ENCODE data around the gene S100B. TPM values are rescaled to one million over a fixed set of nuclear protein-coding genes. Genes with fewer than 3 reads are reported as not detected.
"Not testable (repeated sequence)": the region's sequence is repeated elsewhere in the genome, so short reads cannot be mapped to it uniquely, and the experiment has no call there.

S100B gene
- total and polyA plus RNA-seq, 8 donors: 1.4 to 3.5 (median 2.0) TPM

GRCh38 chr21:46635324-46636180, 30.7 kb upstream of the S100B start, which contains the start of gene PRMT2:
Gene PRMT2, plus strand, starts transcription at chr21:46635674. Its CDS starts 1,278 bp downstream, at chr21:46636952.
- peak; percentile 96 to 100 (median 99) for DNase-seq
- Histone ChIP-seq H3K27ac (peak within 1 kb of the TSS; percentile 98 to 99), H3K27me3 (no peaks in the 10 kb centered on the region), H3K36me3 (peaks cover 0 to 2% of the 10 kb centered on the region in 2 donors), H3K9me3 (no peaks in the 10 kb centered on the region), H3K4me1 (peaks cover 33 to 42% of the 10 kb centered on the region in 2 donors), H3K4me3 (peak within 1 kb of the TSS; percentile 86 to 91)
- intact Hi-C loops (cut with DNase I): no loop called here
- peak; percentile 94 for ATAC-seq
- TF ChIP-seq CTCF (IDR thresholded peaks at IDR 0.05): peak in 1 of 2 donors; percentile 17

- peak overlapping the region; percentile 86 to 91 for H3K4me3 ChIP-seq
- intact Hi-C loops (cut with DNase I): no loop called here
- H3K27ac ChIP-seq: peak overlapping the region; percentile 98 to 99
- ATAC-seq: peak; percentile 64
- peaks cover 32 to 41% of the 10 kb centered on the region in 2 donors for H3K4me1 ChIP-seq
- no peaks in the 10 kb centered on the region for H3K27me3 ChIP-seq
- peak in 1 of 2 donors; percentile 2 for TF ChIP-seq CTCF (IDR thresholded peaks at IDR 0.05)
- no peaks in the 10 kb centered on the region for H3K36me3 ChIP-seq
- peak in 3 of 4 donors; percentile 74 to 96 (median 85) for DNase-seq
- H3K9me3 ChIP-seq: no peaks in the 10 kb centered on the region
These were observed 30.1 kb upstream of the S100B start for GRCh38 chr21:46634966-46635323.

- DNase-seq (no peak), ATAC-seq (no peak)
- H3K9me3 ChIP-seq: no peaks in the 10 kb centered on the region
- H3K4me1 ChIP-seq: peaks cover 27 to 35% of the 10 kb centered on the region in 2 donors
- peak overlapping the region; percentile 98 to 99 for H3K27ac ChIP-seq
- no peaks in the 10 kb centered on the region for H3K27me3 ChIP-seq
- no peak for TF ChIP-seq CTCF (IDR thresholded peaks at IDR 0.05)
- H3K36me3 ChIP-seq: no peaks in the 10 kb centered on the region
- H3K4me3 ChIP-seq: peak overlapping the region; percentile 86 to 91
- intact Hi-C loops (cut with DNase I): no loop called here
These were observed 29.5 kb upstream of the S100B start for GRCh38 chr21:46634427-46634826.

GRCh38 chr21:46633566-46633965, 28.7 kb upstream of the S100B start:
- Histone ChIP-seq H3K27ac (no peak overlapping the region), H3K36me3 (no peaks in the 10 kb centered on the region), H3K4me3 (no peak overlapping the region), H3K4me1 (peaks cover 20 to 27% of the 10 kb centered on the region in 2 donors), H3K27me3 (no peaks in the 10 kb centered on the region), H3K9me3 (no peaks in the 10 kb centered on the region)
- TF ChIP-seq CTCF (IDR thresholded peaks at IDR 0.05): no peak
- DNase-seq (no peak), ATAC-seq (no peak)
- intact Hi-C loops (cut with DNase I): no loop called here

- intact Hi-C loops (cut with DNase I); H3K27me3 ChIP-seq; DNase-seq; H3K4me3 ChIP-seq; H3K27ac ChIP-seq; H3K36me3 ChIP-seq; ATAC-seq; H3K9me3 ChIP-seq; H3K4me1 ChIP-seq: not testable (repeated sequence)
These were observed 26.0 kb upstream of the S100B start for GRCh38 chr21:46630915-46631314.

All from left lung (tissue), 10 donors.